ENCODE data around the gene HK3.
A peak's percentile ranks its signal among the peaks of the same experiment; 100 is the strongest.

The HK3 gene

GRCh38 chr5:176863041-176863764, 35.9 kb downstream of the HK3 start:
- H4K20me1 ChIP-seq: peaks cover 0 to 75% (median 39%) of the 10 kb centered on the region in 11 experiments; a peak in 16 of 22 replicates
- TF ChIP-seq Cebpa-rat (IDR thresholded peaks at IDR 0.05): no peak
- H3K36me3 ChIP-seq: no peaks in the 10 kb centered on the region
- H3K9ac ChIP-seq: no peak overlapping the region
- H3K4me1 ChIP-seq: peaks cover 10 to 23% (median 18%) of the 10 kb centered on the region in 10 experiments; a peak in 18 of 20 replicates
- peak overlapping the region; percentile 21 to 73 (median 61); a peak in 21 of 22 replicates for H3K4me2 ChIP-seq
- H3K27ac ChIP-seq: no peak overlapping the region
- peaks cover 0 to 4% (median under 1%) of the 10 kb centered on the region in 11 experiments; a peak in 10 of 22 replicates for H3K9me3 ChIP-seq (replicated peaks in 1 of 11)
- H3K4me3 ChIP-seq: 0 out of 20 replicates have a peak overlapping the region, but pooled peaks of 2 of the 10 experiments have one; percentile 7 to 13
- H3K27me3 ChIP-seq: peaks cover 78 to 91% (median 90%) of the 10 kb centered on the region in 11 experiments

GRCh38 chr5:176862330-176862995, 36.7 kb downstream of the HK3 start:
- no peak overlapping the region for H3K9ac ChIP-seq
- peaks cover 80 to 91% (median 90%) of the 10 kb centered on the region in 11 experiments for H3K27me3 ChIP-seq
- H3K27ac ChIP-seq: no peak overlapping the region
- H3K4me3 ChIP-seq: 0 out of 20 replicates have a peak overlapping the region, but pooled peaks of 2 of the 10 experiments have one; percentile 7 to 13
- H3K36me3 ChIP-seq: no peaks in the 10 kb centered on the region
- H3K4me2 ChIP-seq: peak overlapping the region; percentile 21 to 73 (median 61); a peak in 21 of 22 replicates
- no peaks in the 10 kb centered on the region for H3K9me3 ChIP-seq (replicated peaks in 1 of 11)
- TF ChIP-seq Cebpa-rat (IDR thresholded peaks at IDR 0.05): no peak
- peaks cover 0 to 76% (median 38%) of the 10 kb centered on the region in 11 experiments; a peak in 16 of 22 replicates for H4K20me1 ChIP-seq
- peaks cover 10 to 23% (median 18%) of the 10 kb centered on the region in 10 experiments; a peak in 18 of 20 replicates for H3K4me1 ChIP-seq

- no peak for TF ChIP-seq Cebpa-rat (IDR thresholded peaks at IDR 0.05)
These were observed 37.9 kb downstream of the HK3 start for GRCh38 chr5:176861276-176861675.

GRCh38 chr5:176860381-176860780, 38.8 kb downstream of the HK3 start:
- Histone ChIP-seq H3K27me3 (peaks cover 68 to 91% (median 79%) of the 10 kb centered on the region in 11 experiments), H3K4me3 (no peak overlapping the region), H4K20me1 (peaks cover 0 to 69% (median 37%) of the 10 kb centered on the region in 11 experiments; a peak in 16 of 22 replicates), H3K4me1 (peaks cover 10 to 23% (median 18%) of the 10 kb centered on the region in 10 experiments; a peak in 18 of 20 replicates), H3K9me3 (replicated peaks in 1 of 11) (no peaks in the 10 kb centered on the region), H3K9ac (no peak overlapping the region), H3K36me3 (no peaks in the 10 kb centered on the region), H3K27ac (no peak overlapping the region), H3K4me2 (no peak overlapping the region)
- TF ChIP-seq Cebpa-rat (IDR thresholded peaks at IDR 0.05): no peak

More at GRCh38 chr5:176861276-176861675, 37.9 kb downstream of the HK3 start:
- Histone ChIP-seq H3K9ac (no peak overlapping the region), H3K36me3 (no peaks in the 10 kb centered on the region), H3K4me1 (peaks cover 10 to 23% (median 18%) of the 10 kb centered on the region in 10 experiments; a peak in 18 of 20 replicates), H3K27ac (no peak overlapping the region), H3K9me3 (replicated peaks in 1 of 11) (no peaks in the 10 kb centered on the region), H3K27me3 (peaks cover 77 to 91% (median 87%) of the 10 kb centered on the region in 11 experiments), H3K4me3 (no peak overlapping the region), H4K20me1 (peaks cover 0 to 75% (median 38%) of the 10 kb centered on the region in 11 experiments; a peak in 16 of 22 replicates), H3K4me2 (peak overlapping the region in 2 of 11 experiments; percentile 62 to 73; a peak in 2 of 22 replicates)

- Histone ChIP-seq H3K4me3 (no peak overlapping the region), H3K4me1 (peaks cover 10 to 23% (median 18%) of the 10 kb centered on the region in 10 experiments; a peak in 18 of 20 replicates), H3K27ac (no peak overlapping the region), H3K9ac (no peak overlapping the region), H3K27me3 (peaks cover 64 to 91% (median 77%) of the 10 kb centered on the region in 11 experiments), H3K4me2 (no peak overlapping the region), H4K20me1 (peaks cover 0 to 65% (median 38%) of the 10 kb centered on the region in 11 experiments; a peak in 15 of 22 replicates), H3K9me3 (replicated peaks in 1 of 11) (no peaks in the 10 kb centered on the region), H3K36me3 (no peaks in the 10 kb centered on the region)
- TF ChIP-seq Cebpa-rat (IDR thresholded peaks at IDR 0.05): no peak
These were observed 39.2 kb downstream of the HK3 start for GRCh38 chr5:176859916-176860315.

- Histone ChIP-seq H3K4me3 (no peak overlapping the region), H3K27ac (no peak overlapping the region), H3K4me2 (no peak overlapping the region), H3K9ac (no peak overlapping the region), H3K36me3 (no peaks in the 10 kb centered on the region), H3K27me3 (peaks cover 45 to 75% (median 58%) of the 10 kb centered on the region in 11 experiments), H3K9me3 (replicated peaks in 1 of 11) (no peaks in the 10 kb centered on the region), H3K4me1 (peaks cover 7 to 18% (median 14%) of the 10 kb centered on the region in 10 experiments; a peak in 18 of 20 replicates), H4K20me1 (peaks cover 0 to 66% (median 21%) of the 10 kb centered on the region in 11 experiments; a peak in 15 of 22 replicates)
- no peak for TF ChIP-seq Cebpa-rat (IDR thresholded peaks at IDR 0.05)
These were observed 41.3 kb downstream of the HK3 start for GRCh38 chr5:176857894-176858273.

GRCh38 chr5:176857216-176857893, 41.8 kb downstream of the HK3 start:
- no peak overlapping the region for H3K9ac ChIP-seq
- H3K4me1 ChIP-seq: peaks cover 2 to 13% (median 9%) of the 10 kb centered on the region in 10 experiments; a peak in 18 of 20 replicates
- no peak for TF ChIP-seq Cebpa-rat (IDR thresholded peaks at IDR 0.05)
- no peaks in the 10 kb centered on the region for H3K36me3 ChIP-seq
- H3K9me3 ChIP-seq (replicated peaks in 1 of 11): no peaks in the 10 kb centered on the region
- no peak overlapping the region for H3K4me3 ChIP-seq
- H4K20me1 ChIP-seq: peaks cover 0 to 66% (median 15%) of the 10 kb centered on the region in 11 experiments; a peak in 15 of 22 replicates
- H3K27me3 ChIP-seq: peaks cover 40 to 70% (median 53%) of the 10 kb centered on the region in 11 experiments
- H3K4me2 ChIP-seq: no peak overlapping the region
- H3K27ac ChIP-seq: no peak overlapping the region

- Histone ChIP-seq H3K4me2 (no peak overlapping the region), H3K27me3 (peaks cover 34 to 64% (median 46%) of the 10 kb centered on the region in 11 experiments), H3K9me3 (replicated peaks in 1 of 11) (no peaks in the 10 kb centered on the region), H4K20me1 (peaks cover 0 to 64% (median 10%) of the 10 kb centered on the region in 11 experiments; a peak in 11 of 22 replicates), H3K36me3 (no peaks in the 10 kb centered on the region), H3K4me3 (no peak overlapping the region), H3K4me1 (peaks cover 0 to 6% (median 3%) of the 10 kb centered on the region in 10 experiments; a peak in 8 of 20 replicates), H3K9ac (no peak overlapping the region), H3K27ac (no peak overlapping the region)
- TF ChIP-seq Cebpa-rat (IDR thresholded peaks at IDR 0.05): no peak
These were observed 42.4 kb downstream of the HK3 start for GRCh38 chr5:176856746-176857145.

Measured in BLaER1 treated with 17β-estradiol and CSF1 and Interleukin-3, amounts not matched to agents 10 nM and 100 nM (cell line).